GM21381 (cell line): Measurements from ENCODE around the gene CFAP99.
"Not testable (repeated sequence)": the region's sequence is repeated elsewhere in the genome, so short reads cannot be mapped to it uniquely, and the experiment has no call there.

ENCODE experiments used
- ATAC-seq: cut with Tn5 transposase; IDR thresholded peaks from one replicate; pipeline ENCODE4 v1.9.1; 2021; ENCODE audit warnings: mild to moderate bottlenecking, moderate library complexity; ENCODE audit not compliant: unreplicated experiment

Gene CFAP99

DNA sequence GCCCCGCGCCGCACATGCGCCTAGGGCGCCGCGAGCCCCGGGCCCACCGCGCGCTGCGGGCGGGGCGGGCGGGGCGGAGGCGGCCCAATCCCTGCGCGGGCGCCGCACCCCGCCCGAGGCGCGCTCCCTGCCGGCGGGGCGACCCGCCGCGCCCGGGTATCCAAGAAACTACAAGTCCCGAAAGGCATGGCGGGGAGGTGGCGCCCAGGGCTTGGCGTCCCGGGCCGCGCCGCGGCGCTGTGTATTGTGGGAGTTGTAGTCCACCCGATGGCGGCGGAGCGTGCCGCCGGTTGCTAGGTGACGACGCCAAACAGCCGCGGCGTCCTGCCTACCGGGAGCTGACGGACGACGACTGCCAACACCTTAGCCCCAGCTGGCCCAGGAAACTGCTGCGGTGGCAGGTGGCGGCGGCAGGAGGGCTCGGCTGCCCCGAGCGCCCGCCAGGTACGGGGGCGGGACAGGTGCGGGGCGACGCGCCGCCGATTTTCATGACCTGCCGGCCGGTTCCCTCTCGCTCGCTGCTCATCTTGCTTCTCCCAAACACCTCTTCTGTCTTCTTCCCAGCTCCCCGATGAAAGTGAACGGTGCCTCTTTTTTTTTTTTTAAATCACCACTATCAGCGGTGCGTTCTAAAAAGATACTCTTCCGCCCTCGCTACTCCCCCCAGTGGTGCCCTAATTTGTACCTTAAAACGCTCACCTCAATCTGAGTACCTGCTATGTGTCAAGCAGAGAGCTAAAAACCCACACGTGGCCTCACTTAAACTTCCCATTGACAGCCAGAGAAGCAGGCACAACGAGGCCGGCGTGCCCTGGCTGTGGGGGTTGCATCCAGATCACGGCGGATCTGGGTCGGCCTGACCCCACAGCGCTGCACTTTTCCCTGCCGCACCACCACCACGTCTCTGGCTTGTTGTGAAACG lies at the start of gene CFAP99:
Gene CFAP99 (plus strand): TSS at position 306 of the 922 bp plus-strand sequence.
- peak; percentile 90 for ATAC-seq

DNA sequence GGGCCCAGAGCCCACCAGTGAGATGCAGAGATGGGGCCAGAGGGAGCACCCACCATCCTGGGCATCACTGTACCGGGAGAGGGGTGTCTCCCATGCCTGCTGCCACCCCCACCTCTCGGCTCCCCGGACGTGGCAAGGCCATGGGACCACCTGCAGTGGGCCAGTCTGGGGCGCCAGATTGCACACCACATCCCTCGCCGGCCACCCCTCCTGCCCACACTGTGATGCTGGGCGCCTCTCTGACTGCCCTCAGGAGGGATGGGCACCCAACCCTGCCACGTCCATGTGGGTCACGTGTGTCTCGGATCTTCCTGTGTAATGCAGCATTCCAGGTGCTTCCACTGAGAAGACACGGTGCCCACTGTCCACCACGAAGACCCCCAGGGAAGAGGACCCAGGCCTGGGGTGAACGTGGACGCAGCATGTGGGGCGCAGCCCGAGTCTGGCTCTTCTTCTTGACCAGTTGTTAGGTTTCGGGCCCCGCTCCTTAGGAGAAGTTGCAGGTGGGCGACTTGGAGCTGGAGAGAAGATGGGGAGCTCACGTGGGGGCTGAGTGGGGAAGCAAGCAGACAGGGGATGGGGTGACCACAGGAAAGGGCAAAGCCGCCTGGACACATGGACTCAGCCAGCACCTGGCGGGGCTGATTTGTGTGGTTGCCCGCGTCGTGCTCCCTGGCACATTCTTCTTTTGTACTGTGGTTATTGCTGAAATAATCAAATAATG lies 48.0 kb upstream of the CFAP99 start:
- no peak for ATAC-seq

DNA sequence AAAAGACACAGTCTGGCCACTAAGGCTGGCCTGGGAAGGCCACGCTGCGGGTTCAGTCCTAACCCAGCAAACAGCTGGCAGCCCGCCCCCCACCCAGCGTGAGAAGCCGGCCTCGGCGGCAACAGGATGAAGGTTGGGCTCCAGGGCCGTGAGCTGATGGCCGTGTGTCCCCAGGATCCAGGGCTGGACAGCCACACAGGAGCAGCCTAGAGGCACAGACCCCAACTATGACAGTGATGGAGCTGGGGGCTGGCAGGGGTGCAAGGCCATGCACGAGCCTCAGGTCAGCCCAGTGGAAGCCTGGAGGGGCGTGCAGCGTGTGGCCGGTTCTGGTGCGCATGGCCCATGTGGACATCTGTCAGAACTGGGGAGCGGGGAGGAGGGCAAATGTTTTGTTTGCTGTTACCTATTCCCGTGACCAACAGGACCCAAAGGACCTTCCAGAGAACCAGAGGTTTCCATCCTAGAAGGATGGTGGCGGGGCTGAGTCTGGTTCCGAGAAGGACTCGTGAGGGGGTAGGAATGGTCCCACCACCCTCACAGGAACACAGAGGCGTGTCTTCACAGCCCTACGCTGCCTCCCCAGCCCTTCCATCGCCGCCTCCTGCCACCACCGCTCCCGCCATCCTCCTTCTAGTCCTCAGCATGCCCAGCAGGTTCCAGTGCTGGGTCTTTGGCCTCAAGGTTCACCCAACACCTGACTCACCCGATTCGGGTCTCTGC lies 46.8 kb upstream of the CFAP99 start:
- no peak for ATAC-seq

- ATAC-seq: no peak
These were observed 46.2 kb upstream of the CFAP99 start for GRCh38 chr4:2372488-2373030.

DNA sequence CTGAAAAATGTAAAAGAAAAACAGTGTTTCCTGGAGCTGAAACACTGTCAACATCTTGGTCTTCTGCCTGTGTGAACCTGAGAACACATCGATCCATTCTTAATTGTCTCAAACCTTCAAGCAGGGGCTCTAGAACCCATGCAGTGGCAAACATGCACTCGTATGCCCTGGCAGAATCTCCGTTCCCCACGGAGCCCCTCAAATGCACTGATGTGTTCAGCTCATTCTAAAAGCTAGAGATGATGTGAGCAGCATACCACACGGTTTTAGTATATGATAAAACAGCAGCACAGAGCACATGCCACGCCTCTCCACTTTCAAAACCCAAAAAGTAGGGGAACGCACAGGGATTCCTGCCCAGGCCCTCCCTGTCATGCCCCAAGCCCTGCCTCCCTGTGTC lies 45.2 kb upstream of the CFAP99 start:
- no peak for ATAC-seq

- ATAC-seq: no peak
These were observed 43.3 kb upstream of the CFAP99 start for GRCh38 chr4:2375427-2375826.

GRCh38 chr4:2377241-2377640 lies 41.5 kb upstream of the CFAP99 start:
- no peak for ATAC-seq

- ATAC-seq: no peak
These were observed 40.4 kb upstream of the CFAP99 start for GRCh38 chr4:2378401-2378800.

DNA sequence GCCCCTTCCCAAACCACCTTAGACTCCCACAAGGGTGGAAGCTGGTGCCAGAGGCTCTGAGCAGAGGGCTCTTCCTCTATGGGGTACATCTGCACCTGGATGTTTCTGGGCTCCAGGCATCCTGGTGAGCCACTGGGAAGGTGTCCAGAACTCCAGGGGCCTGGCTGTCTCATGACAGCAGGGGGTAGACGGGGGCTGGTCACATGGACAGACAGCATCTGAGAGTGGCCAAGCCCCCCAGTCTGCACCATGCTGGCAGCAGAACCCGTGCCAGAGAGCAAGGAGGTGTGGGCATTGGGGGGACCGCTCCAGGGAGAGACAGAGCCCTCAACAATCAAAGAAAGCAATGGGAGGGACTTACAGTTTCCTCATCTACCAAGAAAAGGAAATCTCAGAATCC lies 39.9 kb upstream of the CFAP99 start:
- no peak for ATAC-seq

- ATAC-seq: not testable (repeated sequence)
These were observed 38.2 kb upstream of the CFAP99 start for GRCh38 chr4:2380589-2380988.

DNA sequence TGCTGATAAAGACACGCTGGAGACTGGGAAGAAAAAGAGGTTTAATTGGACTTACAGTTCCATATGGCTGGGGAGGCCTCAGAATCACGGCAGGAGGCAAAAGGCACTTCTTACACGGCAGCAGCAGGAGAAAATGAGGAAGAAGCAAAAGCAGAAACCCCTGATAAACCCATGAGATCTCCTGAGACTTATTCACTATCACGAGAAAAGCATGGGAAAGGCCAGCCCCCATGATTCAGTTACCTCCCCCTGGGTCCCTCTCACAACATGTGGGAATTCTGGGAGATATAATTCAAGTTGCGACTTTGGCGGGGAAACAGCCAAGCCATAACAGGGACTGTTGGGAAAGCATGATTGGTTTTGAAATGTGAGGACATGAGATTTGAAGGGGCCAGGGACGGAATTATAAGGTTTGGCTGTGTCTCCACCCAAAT lies 36.0 kb upstream of the CFAP99 start:
- ATAC-seq: not testable (repeated sequence)

- ATAC-seq: not testable (repeated sequence)
These were observed 35.5 kb upstream of the CFAP99 start for GRCh38 chr4:2383220-2383631.

- ATAC-seq: no peak
These were observed 35.0 kb upstream of the CFAP99 start for GRCh38 chr4:2383760-2384159.

DNA sequence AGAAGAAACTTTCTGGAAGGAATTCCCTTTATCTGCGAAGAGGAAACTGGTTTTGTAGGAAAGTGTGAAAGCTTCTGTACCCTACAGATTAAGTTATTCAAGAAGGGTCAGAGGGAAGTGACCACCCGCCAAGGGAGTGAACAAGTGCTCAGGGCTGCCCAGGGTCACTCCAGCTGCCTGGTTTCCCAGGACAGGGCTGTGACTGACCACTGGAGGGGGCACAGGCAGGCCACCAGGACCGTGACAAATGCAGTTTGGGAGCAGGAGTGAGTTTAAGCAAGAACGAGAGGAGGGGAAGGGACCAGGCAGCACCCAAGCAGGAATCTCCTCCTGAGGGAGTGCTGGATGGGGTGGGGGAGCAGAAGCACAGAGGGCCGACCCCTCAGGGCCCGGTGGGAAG lies 34.5 kb upstream of the CFAP99 start:
- ATAC-seq: no peak

GRCh38 chr4:2385516-2385915 lies 33.2 kb upstream of the CFAP99 start:
- no peak for ATAC-seq

GRCh38 chr4:2386717-2387116 lies 32.0 kb upstream of the CFAP99 start:
- ATAC-seq: no peak

DNA sequence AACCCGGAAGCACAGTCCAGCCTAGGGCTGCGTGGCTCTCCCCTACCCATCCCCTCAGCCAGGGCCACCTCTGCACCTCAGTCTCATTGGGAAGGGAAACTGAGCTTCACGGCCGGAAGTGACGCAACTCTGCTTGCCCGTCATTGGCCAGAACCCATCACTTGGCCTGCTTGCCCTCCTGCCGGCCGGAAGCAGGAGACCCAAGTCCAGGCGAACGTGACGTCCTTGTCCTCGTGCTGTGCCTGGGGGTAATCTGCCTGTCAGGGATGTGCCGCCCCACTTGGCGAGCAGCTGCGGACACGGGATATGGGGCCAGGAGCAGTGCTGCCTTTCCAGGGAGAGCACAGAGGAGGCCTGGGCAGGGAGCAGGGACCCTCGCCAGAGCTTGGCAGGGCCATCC lies 31.5 kb upstream of the CFAP99 start:
- ATAC-seq: no peak

GRCh38 chr4:2387829-2388228 lies 30.9 kb upstream of the CFAP99 start:
- no peak for ATAC-seq

GRCh38 chr4:2388429-2389182 lies 30.1 kb upstream of the CFAP99 start:
- no peak for ATAC-seq

GRCh38 chr4:2389691-2390090 lies 29.1 kb upstream of the CFAP99 start:
- ATAC-seq: no peak
